ENCODE data around the gene KSR1. TPM values are rescaled to one million over a fixed set of nuclear protein-coding genes. Genes with fewer than 3 reads are reported as not detected.
A peak's percentile ranks its signal among the peaks of the same experiment; 100 is the strongest.

Gene KSR1
- total and polyA plus RNA-seq, 2 of the 4 experiments (the other 2 are of a cell fraction): 12.5 to 21.9 TPM

GRCh38 chr17:27572665-27573064 is 116.4 kb downstream of the KSR1 start:
- peak overlapping the region; percentile 81; the same call in 1 of the 2 replicates for H2AK5ac ChIP-seq (ENCODE audit: low read depth, low read length)
- H2BK15ac ChIP-seq (ENCODE audit: low read depth, low read length): peak overlapping the region; percentile 47; the same call in 1 of the 3 replicates
- no TSS peak for BruUV-seq (replicated peaks)
- peaks cover 49 to 87% of the 10 kb centered on the region in 2 experiments for H3K79me1 ChIP-seq (ENCODE audit: low read depth in 1 of 2, low read length in 2 of 2)
- peak overlapping the region; percentile 17 for H3K23ac ChIP-seq (ENCODE audit: low read depth, low read length)
- peak overlapping the region; percentile 63 for H2AK9ac ChIP-seq (replicated peaks; ENCODE audit: low read depth, low read length, poor library complexity)
- DNase-seq (peak; percentile 77), ATAC-seq (ENCODE audit: low read depth) (no peak)
- no peak overlapping the region for H3K9ac ChIP-seq (ENCODE audit: low read depth, low read length)
- ChIA-PET POLR2A (ENCODE audit: unreplicated experiment) (no interaction called here), CTCF (no interaction called here)
- dilution Hi-C loops (cut with HindIII; ENCODE audit: low sequenced_read_pairs, unreplicated experiment): no loop called here
- H4K20me1 ChIP-seq (ENCODE audit: insufficient read depth, low read length): peaks cover 6% of the 10 kb centered on the region
- H4K91ac ChIP-seq (ENCODE audit: insufficient read depth, low read depth, low read length): peak overlapping the region; percentile 64
- no peaks in the 10 kb centered on the region for H3K27me3 ChIP-seq (ENCODE audit: control insufficient read depth, insufficient read depth, low read length)
- TF ChIP-seq MXI1 (IDR thresholded peaks at IDR 0.05; ENCODE audit: borderline replicate concordance, low read depth, low read length) (0 out of 2 replicates have a peak, but pooled peaks have one; percentile 39), CEBPB (IDR thresholded peaks at IDR 0.05; ENCODE audit: low read depth, low read length) (no peak), RFX5 (IDR thresholded peaks at IDR 0.05; ENCODE audit: low read depth, low read length) (no peak), NFE2L2 (IDR thresholded peaks at IDR 0.05; ENCODE audit: low read depth, low read length) (no peak), FOS (IDR thresholded peaks at IDR 0.05; ENCODE audit: low read depth, low read length) (peak; percentile 75)
- TF ChIP-seq, protein P1, sequence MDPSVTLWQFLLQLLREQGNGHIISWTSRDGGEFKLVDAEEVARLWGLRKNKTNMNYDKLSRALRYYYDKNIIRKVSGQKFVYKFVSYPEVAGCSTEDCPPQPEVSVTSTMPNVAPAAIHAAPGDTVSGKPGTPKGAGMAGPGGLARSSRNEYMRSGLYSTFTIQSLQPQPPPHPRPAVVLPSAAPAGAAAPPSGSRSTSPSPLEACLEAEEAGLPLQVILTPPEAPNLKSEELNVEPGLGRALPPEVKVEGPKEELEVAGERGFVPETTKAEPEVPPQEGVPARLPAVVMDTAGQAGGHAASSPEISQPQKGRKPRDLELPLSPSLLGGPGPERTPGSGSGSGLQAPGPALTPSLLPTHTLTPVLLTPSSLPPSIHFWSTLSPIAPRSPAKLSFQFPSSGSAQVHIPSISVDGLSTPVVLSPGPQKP (IDR thresholded peaks at IDR 0.05; ENCODE audit: borderline replicate concordance, low read depth, low read length): no peak
- H3K56ac ChIP-seq (ENCODE audit: extremely low read depth, insufficient read depth, low read length): no peak overlapping the region
- H3K14ac ChIP-seq (replicated peaks; ENCODE audit: low read depth, low read length): peak overlapping the region; percentile 36
- H4K8ac ChIP-seq (ENCODE audit: low read depth in 2 of 2, low read length in 2 of 2): peak overlapping the region in 1 of 2 experiments; percentile 61; a peak in 2 of 4 replicates
- H3K4me2 ChIP-seq (ENCODE audit: low read depth, low read length): peak overlapping the region; percentile 32
- H3K9me1 ChIP-seq (ENCODE audit: insufficient read depth, low read length): peaks cover 36% of the 10 kb centered on the region
- peak overlapping the region; percentile 42 for H3K18ac ChIP-seq (ENCODE audit: low read depth, low read length)
- H3K4me3 ChIP-seq (ENCODE audit: insufficient read depth, low read depth, low read length): no peak overlapping the region
- peak overlapping the region; percentile 3 for H3K27ac ChIP-seq (ENCODE audit: insufficient read depth, low read length)
- H2BK5ac ChIP-seq (ENCODE audit: low read depth, low read length, poor library complexity, severe bottlenecking): peak overlapping the region; percentile 69
- peak overlapping the region; percentile 73 for H2BK120ac ChIP-seq (ENCODE audit: low read depth, low read length)
- in situ Hi-C loops (cut with MboI; ENCODE audit: low sequenced_read_pairs): loop anchor here (10.0 kb wide), 1 partner anchor 62 kb away; the partner anchor contains the start of gene LGALS9
- H2AFZ ChIP-seq (replicated peaks; ENCODE audit: low read length, poor library complexity): no peak overlapping the region
- peaks cover 64% of the 10 kb centered on the region for H3K4me1 ChIP-seq (ENCODE audit: control insufficient read depth, insufficient read depth, low read length)
- 35% methylated on average over 5 of the region's 7 CpGs; no CpG with 5 or more reads in 1 of the 2 experiments for WGBS, 2 experiments (ENCODE audit: extremely low coverage in 2 of 2, insufficient read length in 1 of 2)
- H3K4ac ChIP-seq (ENCODE audit: low read depth, low read length): peak overlapping the region; percentile 61
- H4K5ac ChIP-seq (ENCODE audit: low read depth, low read length): peak overlapping the region; percentile 62; the same call in 1 of the 2 replicates
- intact Hi-C loops (cut with micrococcal nuclease): no loop called here
- H3K36me3 ChIP-seq (ENCODE audit: control insufficient read depth, insufficient read depth, low read length): peaks cover 7% of the 10 kb centered on the region; the same call in 1 of the 2 replicates
- peak overlapping the region; percentile 46 for H2BK20ac ChIP-seq (ENCODE audit: low read depth, low read length)
- H3K9me3 ChIP-seq (ENCODE audit: control insufficient read depth, insufficient read depth, low read length): no peaks in the 10 kb centered on the region
